GM23338 (cell line): Measurements from ENCODE around the gene HIPK1. TPM values are rescaled to one million over a fixed set of nuclear protein-coding genes. Genes with fewer than 3 reads are reported as not detected.
A peak's percentile ranks its signal among the peaks of the same experiment; 100 is the strongest.

Experiments
- ATAC-seq: fragments of 200-7000 bp; cut with Tn5 transposase; 3 replicates; pipeline ENCODE4 v1.9.1; 2020
- DNase-seq: peaks from one replicate; pipeline ENCODE4 v3.0.0-alpha.2; 2015; ENCODE audit warnings: low spot score
- H2AFZ ChIP-seq: fragments of 200-600 bp; sonication (generic); 2 replicates; pipeline ENCODE4 v1.8.0; 2016; ENCODE audit warnings: antibody characterized with exemption, mild to moderate bottlenecking, moderate library complexity
- H3F3A ChIP-seq: fragments of 200-600 bp; sonication (generic); replicated peaks from 2 replicates; pipeline ENCODE4 v1.8.0; 2017; ENCODE audit warnings: antibody characterized with exemption, mixed run types, low read depth
- H3K27ac ChIP-seq: fragments of 200-600 bp; sonication (generic); 2 replicates; pipeline ENCODE4 v1.6.1; 2016; ENCODE audit warnings: low read depth
- H3K27me3 ChIP-seq: fragments of 200-600 bp; sonication (generic); 2 replicates; pipeline ENCODE4 v1.8.0; 2016; ENCODE audit warnings: mild to moderate bottlenecking, mixed run types, moderate library complexity; ENCODE audit not compliant: insufficient read depth
- H3K36me3 ChIP-seq: fragments of 200-600 bp; sonication (generic); 2 replicates; pipeline ENCODE4 v1.8.0; 2016; ENCODE audit warnings: mild to moderate bottlenecking; ENCODE audit not compliant: insufficient read depth
- H3K4me1 ChIP-seq: fragments of 200-600 bp; sonication (generic); 2 replicates; pipeline ENCODE4 v1.8.0; 2016; ENCODE audit warnings: mild to moderate bottlenecking, moderate library complexity; ENCODE audit not compliant: insufficient read depth
- H3K4me2 ChIP-seq: fragments of 200-600 bp; sonication (generic); 2 replicates; pipeline ENCODE4 v1.7.1; 2017; ENCODE audit warnings: mixed run types
- H3K4me3 ChIP-seq: fragments of 200-600 bp; sonication (generic); 2 replicates; pipeline ENCODE4 v1.6.1; 2016; ENCODE audit warnings: mixed run types
- H3K79me2 ChIP-seq: fragments of 200-600 bp; sonication (generic); replicated peaks from 2 replicates; pipeline ENCODE4 v1.8.0; 2017; ENCODE audit warnings: mild to moderate bottlenecking; ENCODE audit not compliant: insufficient read depth
- H3K9me2 ChIP-seq: fragments of 200-600 bp; sonication (generic); 2 replicates; pipeline ENCODE4 v1.8.0; 2017; ENCODE audit not compliant: insufficient read depth
- H4K20me1 ChIP-seq: fragments of 200-600 bp; sonication (generic); replicated peaks from 2 replicates; pipeline ENCODE4 v1.8.0; 2017; ENCODE audit warnings: mild to moderate bottlenecking; ENCODE audit not compliant: insufficient read depth
- H3K27ac Mint-ChIP-seq: 2 replicates; pipeline ENCODE4 v1.8.0; 2020; ENCODE audit warnings: inconsistent platforms, mild to moderate bottlenecking, moderate library complexity, mixed read lengths
- H3K27me3 Mint-ChIP-seq: 3 replicates; pipeline ENCODE4 v1.8.0; 2022; ENCODE audit warnings: low read depth, mild to moderate bottlenecking, moderate library complexity, mixed read lengths, inconsistent platforms; ENCODE audit not compliant: insufficient read depth, poor library complexity
- H3K36me3 Mint-ChIP-seq: 3 replicates; pipeline ENCODE4 v1.8.0; 2021; ENCODE audit warnings: low read depth, mild to moderate bottlenecking, inconsistent platforms, moderate library complexity, mixed read lengths
- H3K4me1 Mint-ChIP-seq: 3 replicates; pipeline ENCODE4 v1.8.0; 2020; ENCODE audit warnings: mild to moderate bottlenecking, inconsistent platforms, mixed read lengths
- H3K4me3 Mint-ChIP-seq: 3 replicates; pipeline ENCODE4 v1.8.0; 2021; ENCODE audit warnings: moderate library complexity, mild to moderate bottlenecking, inconsistent platforms, mixed read lengths
- H3K9me3 Mint-ChIP-seq: 3 replicates; pipeline ENCODE4 v1.8.0; 2020; ENCODE audit warnings: moderate library complexity, mild to moderate bottlenecking, inconsistent platforms, mixed read lengths
- CREB1 ChIP-seq: fragments of 250-450 bp; sonication (Bioruptor Pico); IDR thresholded peaks from 2 replicates; pipeline ENCODE4 v1.5.0; 2020; ENCODE audit warnings: low read depth, mild to moderate bottlenecking, moderate library complexity
- ETS1 ChIP-seq: IDR thresholded peaks from 2 replicates; pipeline ENCODE4 v1.6.1; 2016; ENCODE audit warnings: antibody characterized with exemption
- EZH2 ChIP-seq: fragments of 200-600 bp; sonication (generic); IDR thresholded peaks from one replicate; pipeline ENCODE4 v1.8.0; 2017; ENCODE audit warnings: antibody characterized with exemption, mild to moderate bottlenecking, low read depth; ENCODE audit not compliant: unreplicated experiment
- EZH2phosphoT487 ChIP-seq: fragments of 200-600 bp; sonication (generic); IDR thresholded peaks from one replicate; pipeline ENCODE4 v1.8.1; 2018; ENCODE audit warnings: antibody characterized with exemption; ENCODE audit not compliant: unreplicated experiment
- JUNB ChIP-seq: IDR thresholded peaks from one replicate; pipeline ENCODE4 v1.6.1; 2016; ENCODE audit warnings: antibody characterized with exemption; ENCODE audit not compliant: unreplicated experiment
- POLR2AphosphoS5 ChIP-seq: IDR thresholded peaks from 2 replicates; pipeline ENCODE4 v1.6.1; 2016; ENCODE audit warnings: antibody characterized with exemption, low read depth
- REST ChIP-seq: IDR thresholded peaks from one replicate; pipeline ENCODE4 v1.6.1; 2018; ENCODE audit warnings: antibody characterized with exemption; ENCODE audit not compliant: unreplicated experiment
- ZNF114 ChIP-seq: fragments of 250-450 bp; sonication (Bioruptor Pico); IDR thresholded peaks from 2 replicates; pipeline ENCODE4 v1.5.0; 2020; ENCODE audit warnings: mild to moderate bottlenecking, moderate library complexity
- polyA plus RNA-seq: library from polyadenylated mRNA; unstranded; fragments of >200 nt; fragmentation: Nextera tagmentation; extraction: Ambion mirVana; gene quantifications from 2 replicates; pipeline ENCODE4 v1.2.1, GENCODE V29; 2016
- total RNA-seq: library from RNA; depleted of rRNA; stranded (reverse); fragments of >200 nt; shearing (Covaris generic); gene quantifications from 2 replicates; pipeline ENCODE4 v1.2.3, GENCODE V29; 2014

Gene HIPK1
- total and polyA plus RNA-seq, 2 experiments from 2014 or later, result 14.3 to 47.5 TPM

- H3K79me2 ChIP-seq, result peaks cover 56% of the 10 kb centered on the region
Measured at GRCh38 chr1:113945329-113945728, 16.2 kb downstream of the HIPK1 start.

GRCh38 chr1:113946112-113946511, 17.0 kb downstream of the HIPK1 start:
- H3K4me1 ChIP-seq, result no peaks in the 10 kb centered on the region
- H3K9me2 ChIP-seq, result no peaks in the 10 kb centered on the region
- H3K4me3 Mint-ChIP-seq, result no peak overlapping the region
- no peak overlapping the region for H3K4me2 ChIP-seq
- peaks cover 62% of the 10 kb centered on the region for H3K79me2 ChIP-seq
- no peaks in the 10 kb centered on the region for H3K27me3 Mint-ChIP-seq
- H3K36me3 ChIP-seq, result no peaks in the 10 kb centered on the region; the same call in 1 of the 2 replicates
- no peak overlapping the region for H3K27ac Mint-ChIP-seq
- H3K27me3 ChIP-seq, result no peaks in the 10 kb centered on the region
- H2AFZ ChIP-seq, result no peak overlapping the region
- peaks cover 7% of the 10 kb centered on the region; the same call in 1 of the 2 replicates for H4K20me1 ChIP-seq
- no peak overlapping the region for H3K27ac ChIP-seq
- ATAC-seq, result peak; percentile 61
- DNase-seq, result peak; percentile 19
- H3F3A ChIP-seq, result no peaks in the 10 kb centered on the region
- H3K4me1 Mint-ChIP-seq, result peaks cover 17% of the 10 kb centered on the region
- H3K4me3 ChIP-seq, result no peak overlapping the region
- peaks cover 14% of the 10 kb centered on the region; the same call in 2 of the 3 replicates for H3K36me3 Mint-ChIP-seq
- H3K9me3 Mint-ChIP-seq, result no peaks in the 10 kb centered on the region
- no peak for TF ChIP-seq CREB1
- no peak for TF ChIP-seq EZH2
- TF ChIP-seq POLR2AphosphoS5, result no peak
- TF ChIP-seq REST, result no peak
- no peak for TF ChIP-seq EZH2phosphoT487
- TF ChIP-seq JUNB, result no peak
- no peak for TF ChIP-seq ZNF114 (CRISPR knock-in tag)

More at GRCh38 chr1:113945329-113945728, 16.2 kb downstream of the HIPK1 start:
- H3K27ac ChIP-seq, result no peak overlapping the region
- H4K20me1 ChIP-seq, result peaks cover 7% of the 10 kb centered on the region
- no peaks in the 10 kb centered on the region for H3K27me3 ChIP-seq
- no peak overlapping the region for H3K4me3 ChIP-seq
- no peaks in the 10 kb centered on the region for H3K4me1 ChIP-seq
- ATAC-seq (no peak), DNase-seq (no peak)
- H3K36me3 ChIP-seq, result no peaks in the 10 kb centered on the region; the same call in 1 of the 2 replicates
- Mint-ChIP-seq H3K27me3 (no peaks in the 10 kb centered on the region), H3K27ac (no peak overlapping the region; the same call in 1 of the 2 replicates), H3K4me1 (peaks cover 17% of the 10 kb centered on the region), H3K9me3 (no peaks in the 10 kb centered on the region), H3K4me3 (no peak overlapping the region), H3K36me3 (peaks cover 21% of the 10 kb centered on the region; the same call in 2 of the 3 replicates)
- TF ChIP-seq EZH2, result no peak
- TF ChIP-seq ETS1, result no peak
- TF ChIP-seq EZH2phosphoT487, result no peak
- no peak for TF ChIP-seq REST
- no peaks in the 10 kb centered on the region for H3F3A ChIP-seq
- no peak overlapping the region for H3K4me2 ChIP-seq
- H2AFZ ChIP-seq, result no peak overlapping the region
- H3K9me2 ChIP-seq, result no peaks in the 10 kb centered on the region
